Measurements from ENCODE around the gene TEX19. TPM values are rescaled to one million over a fixed set of nuclear protein-coding genes. Genes with fewer than 3 reads are reported as not detected.

The TEX19 gene
- total and polyA plus RNA-seq, 2 of the 8 experiments (the other 6 are each of a cell fraction or from before 2014, with no cell fraction given): 0.54 to 0.80 TPM

DNA sequence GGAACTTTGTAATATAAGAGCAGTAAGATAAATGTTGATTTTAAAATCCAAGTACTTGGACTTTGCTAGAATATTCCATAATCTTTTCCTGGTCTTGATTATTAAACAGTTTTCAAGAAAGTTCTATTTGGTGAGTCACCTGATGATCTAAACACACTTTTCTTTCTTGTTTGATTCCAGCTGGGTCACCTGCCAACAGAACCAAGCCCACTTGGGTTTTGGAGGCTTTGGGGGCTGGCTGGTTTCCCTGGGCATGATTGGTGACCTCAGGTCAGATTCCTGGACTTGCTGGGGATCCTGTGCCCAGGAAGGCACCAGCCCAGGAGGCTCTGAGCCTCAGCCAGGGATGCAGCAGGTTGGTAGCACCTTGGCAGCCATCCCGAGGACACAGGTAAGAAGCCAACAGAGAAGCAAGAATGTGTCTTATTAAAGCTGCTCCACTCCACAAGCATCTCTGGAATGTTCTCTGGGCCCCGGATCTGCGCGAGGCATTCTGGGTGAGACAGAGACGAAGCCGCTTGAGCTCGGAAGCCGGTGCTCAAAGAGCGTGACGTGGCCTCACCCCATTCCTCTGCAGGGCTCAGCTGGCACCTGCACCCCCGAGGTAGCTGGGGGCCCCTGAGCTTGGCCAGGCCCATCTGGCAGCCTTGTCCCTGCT is 3.1 kb upstream of the TEX19 start:
- Histone ChIP-seq H3K27ac (ENCODE audit: low read depth, low read length) (no peak overlapping the region), H2BK15ac (ENCODE audit: low read length) (no peak overlapping the region), H4K91ac (replicated peaks; ENCODE audit: insufficient read length, low read length) (no peak overlapping the region), H3K23ac (ENCODE audit: insufficient read length) (no peak overlapping the region), H2BK5ac (ENCODE audit: low read depth, low read length) (no peak overlapping the region), H3K9ac (replicated peaks in 1 of 4; ENCODE audit: extremely low read depth in 1 of 4, low read depth in 3 of 4, low read length in 3 of 4) (no peak overlapping the region), H3K27me3 (replicated peaks in 1 of 4; ENCODE audit: control insufficient read depth in 3 of 4, extremely low read depth in 1 of 4, insufficient read depth in 3 of 4, low read length in 3 of 4) (peaks cover 0 to 3% (median 1%) of the 10 kb centered on the region in 4 experiments; a peak in 3 of 7 replicates), H4K20me1 (replicated peaks in 1 of 2; ENCODE audit: control insufficient read depth in 1 of 2, insufficient read depth in 2 of 2, low read length in 2 of 2) (no peaks in the 10 kb centered on the region), H3K18ac (ENCODE audit: extremely low read depth, low read length) (no peak overlapping the region), H3K14ac (ENCODE audit: insufficient read length) (no peak overlapping the region), H2AK5ac (ENCODE audit: low read depth, low read length) (no peak overlapping the region), H3K4me3 (ENCODE audit: extremely low read depth in 1 of 4, insufficient read depth in 2 of 4, low read depth in 3 of 4, low read length in 4 of 4) (no peak overlapping the region), H3K4ac (replicated peaks; ENCODE audit: insufficient read length, low read depth, low read length) (no peak overlapping the region), H2BK120ac (replicated peaks; ENCODE audit: low read depth, low read length) (no peak overlapping the region), H3K4me1 (replicated peaks in 1 of 4; ENCODE audit: control insufficient read depth in 3 of 4, insufficient read depth in 4 of 4, low read length in 3 of 4) (peaks cover 0 to 6% (median 5%) of the 10 kb centered on the region in 4 experiments; a peak in 5 of 7 replicates), H3K4me2 (ENCODE audit: insufficient read depth in 1 of 2, low read depth in 2 of 2, low read length in 2 of 2) (no peak overlapping the region), H3K23me2 (ENCODE audit: low read depth, low read length) (no peaks in the 10 kb centered on the region), H2BK20ac (ENCODE audit: low read length) (no peak overlapping the region), H3K36me3 (ENCODE audit: control insufficient read depth in 2 of 4, insufficient read depth in 4 of 4, low read length in 3 of 4) (no peaks in the 10 kb centered on the region), H2AFZ (ENCODE audit: low read length) (no peak overlapping the region), H4K8ac (ENCODE audit: extremely low read depth, insufficient read depth, low read length) (peak overlapping the region; percentile 45; the same call in 1 of the 2 replicates), H2BK12ac (ENCODE audit: low read depth, low read length) (0 out of 2 replicates have a peak overlapping the region, but pooled peaks have one; percentile 19), H3K9me3 (ENCODE audit: insufficient read depth in 2 of 2, low read depth in 1 of 2, low read length in 1 of 2) (no peaks in the 10 kb centered on the region), H3K56ac (replicated peaks; ENCODE audit: insufficient read length, low read depth, low read length) (no peak overlapping the region), H3K79me1 (ENCODE audit: low read depth, low read length) (no peaks in the 10 kb centered on the region; the same call in 1 of the 2 replicates), H3K79me2 (ENCODE audit: control insufficient read depth in 1 of 2, insufficient read depth in 2 of 2, low read length in 2 of 2) (no peaks in the 10 kb centered on the region), H4K5ac (ENCODE audit: insufficient read length, low read depth, low read length) (no peak overlapping the region)
- CTCF ChIA-PET (ENCODE audit: partially characterized antibody): interaction anchor here (0.6 to 2.5 kb wide), 9 partner anchors 10 to 192 kb away, joined by 3 to 15 read pairs (median 3); partner anchors contain the start of gene UTS2R
- no peak for FAIRE-seq
- no peak for DNase-seq (ENCODE audit: low read depth in 1 of 2, low spot score in 2 of 2)
- WGBS, 2 experiments (ENCODE audit: extremely low coverage in 1 of 2, insufficient coverage in 1 of 2, insufficient read length in 1 of 2, insufficient replicate concordance in 2 of 2, low coverage in 1 of 2, low lambda C conversion rate in 2 of 2, missing lambda C conversion rate in 1 of 2): 89% methylated on average over 11 of the region's 11 CpGs; no CpG with 5 or more reads in 1 of the 2 experiments
- POLR2A ChIA-PET (ENCODE audit: partially characterized antibody): no interaction called here
- TF ChIP-seq, protein P1, sequence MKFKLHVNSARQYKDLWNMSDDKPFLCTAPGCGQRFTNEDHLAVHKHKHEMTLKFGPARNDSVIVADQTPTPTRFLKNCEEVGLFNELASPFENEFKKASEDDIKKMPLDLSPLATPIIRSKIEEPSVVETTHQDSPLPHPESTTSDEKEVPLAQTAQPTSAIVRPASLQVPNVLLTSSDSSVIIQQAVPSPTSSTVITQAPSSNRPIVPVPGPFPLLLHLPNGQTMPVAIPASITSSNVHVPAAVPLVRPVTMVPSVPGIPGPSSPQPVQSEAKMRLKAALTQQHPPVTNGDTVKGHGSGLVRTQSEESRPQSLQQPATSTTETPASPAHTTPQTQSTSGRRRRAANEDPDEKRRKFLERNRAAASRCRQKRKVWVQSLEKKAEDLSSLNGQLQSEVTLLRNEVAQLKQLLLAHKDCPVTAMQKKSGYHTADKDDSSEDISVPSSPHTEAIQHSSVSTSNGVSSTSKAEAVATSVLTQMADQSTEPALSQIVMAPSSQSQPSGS (IDR thresholded peaks at IDR 0.05; ENCODE audit: low read length): no peak
- TF ChIP-seq KDM1A (IDR thresholded peaks at IDR 0.05; ENCODE audit: borderline replicate concordance, low read length): no peak
- TF ChIP-seq SP1 (IDR thresholded peaks at IDR 0.05; ENCODE audit: low read depth, low read length): no peak
- no peak for TF ChIP-seq GTF2F1 (IDR thresholded peaks at IDR 0.05; ENCODE audit: borderline replicate concordance, low read depth, low read length)
- TF ChIP-seq ASH2L (IDR thresholded peaks at IDR 0.05; ENCODE audit: low read length): no peak
- no peak for TF ChIP-seq KDM5A (IDR thresholded peaks at IDR 0.05; ENCODE audit: low read length)
- TF ChIP-seq GABPA (IDR thresholded peaks at IDR 0.05; ENCODE audit: borderline replicate concordance, insufficient read depth, low read length): no peak
- no peak for TF ChIP-seq RNF2 (IDR thresholded peaks at IDR 0.05; ENCODE audit: borderline replicate concordance, low read depth, low read length, missing control alignments, poor library complexity, severe bottlenecking)
- TF ChIP-seq SRF (IDR thresholded peaks at IDR 0.05; ENCODE audit: low read depth, low read length): no peak
- no peak for TF ChIP-seq RXRA (IDR thresholded peaks at IDR 0.05; ENCODE audit: insufficient read depth, low read depth, low read length)
- TF ChIP-seq EGR1 (IDR thresholded peaks at IDR 0.05; ENCODE audit: borderline replicate concordance, low read depth, low read length): no peak
